PC-9 (cell line): ENCODE results near the gene ZNF654. TPM values are rescaled to one million over a fixed set of nuclear protein-coding genes. Genes with fewer than 3 reads are reported as not detected.

Experiments
- BruUV-seq: library from RNA; stranded (reverse); fragments of 400-500 nt; replicated peaks from 2 replicates; lab custom pipeline; 2021; lab: Mats Ljungman, UMichigan
- CTCF ChIA-PET: fragments of 300-600 bp; sonication (Branson Sonifier 250); formaldehyde crosslinking; loops from one replicate; lab custom pipeline; 2022; ENCODE audit warnings: antibody characterized with exemption; lab: Charles Lee
- POLR2A ChIA-PET: fragments of 300-600 bp; sonication (Branson Sonifier 250); formaldehyde crosslinking; loops from one replicate; lab custom pipeline; 2022; ENCODE audit warnings: antibody characterized with exemption; ENCODE audit not compliant: unreplicated experiment; lab: Charles Lee
- DNase-seq, 2 experiments: peaks; one replicate each; pipeline versions ENCODE4 v3.0.0 to v3.0.0-alpha.2; 2015 to 2022; ENCODE audit warnings: mixed read lengths in 1 of 2
- H2AFZ ChIP-seq: fragments of 200-600 bp; sonication (generic); 2 replicates; pipeline ENCODE4 v1.8.1; 2017; ENCODE audit warnings: antibody characterized with exemption
- H3F3A ChIP-seq: fragments of 200-600 bp; sonication (generic); 2 replicates; pipeline ENCODE4 v1.8.1; 2017; ENCODE audit warnings: antibody characterized with exemption, mild to moderate bottlenecking, low read depth; ENCODE audit not compliant: insufficient read depth
- H3K27ac ChIP-seq: fragments of 200-600 bp; sonication (generic); 2 replicates; pipeline ENCODE4 v1.6.1; 2016; ENCODE audit warnings: mixed run types
- H3K27me3 ChIP-seq: fragments of 200-600 bp; sonication (generic); 2 replicates; pipeline ENCODE4 v1.6.1; 2016; ENCODE audit warnings: low read depth, mixed run types; ENCODE audit not compliant: insufficient read depth
- H3K36me3 ChIP-seq: fragments of 200-600 bp; sonication (generic); 2 replicates; pipeline ENCODE4 v1.6.1; 2016; ENCODE audit warnings: low read depth, mixed run types
- H3K4me1 ChIP-seq: fragments of 200-600 bp; sonication (generic); replicated peaks from 2 replicates; pipeline ENCODE4 v1.6.1; 2016; ENCODE audit warnings: mixed run types; ENCODE audit not compliant: insufficient read depth
- H3K4me2 ChIP-seq: fragments of 200-600 bp; sonication (generic); 2 replicates; pipeline ENCODE4 v1.6.1; 2017; ENCODE audit warnings: mixed run types
- H3K4me3 ChIP-seq: fragments of 200-600 bp; sonication (generic); 2 replicates; pipeline ENCODE4 v1.6.1; 2016; ENCODE audit warnings: mixed run types
- H3K79me2 ChIP-seq: fragments of 200-600 bp; sonication (generic); 2 replicates; pipeline ENCODE4 v1.6.1; 2017; ENCODE audit warnings: low read depth, mixed run types
- H3K9me2 ChIP-seq: fragments of 200-600 bp; sonication (generic); 2 replicates; pipeline ENCODE4 v1.8.1; 2017; ENCODE audit warnings: mild to moderate bottlenecking; ENCODE audit not compliant: insufficient read depth
- H3K9me3 ChIP-seq: fragments of 200-600 bp; sonication (generic); 2 replicates; pipeline ENCODE4 v1.8.1; 2016; ENCODE audit warnings: low read depth; ENCODE audit not compliant: insufficient read depth
- H4K20me1 ChIP-seq: fragments of 200-600 bp; sonication (generic); 2 replicates; pipeline ENCODE4 v1.8.1; 2017; ENCODE audit not compliant: insufficient read depth
- CTCF ChIP-seq: fragments of 200-600 bp; sonication (generic); conservative IDR thresholded peaks from 2 replicates; pipeline ENCODE4 v1.6.1; 2017; ENCODE audit warnings: mixed run types, antibody characterized with exemption, mild to moderate bottlenecking, moderate library complexity
- EZH2 ChIP-seq: fragments of 200-600 bp; sonication (generic); IDR thresholded peaks from 2 replicates; pipeline ENCODE4 v1.8.0; 2017; ENCODE audit warnings: antibody characterized with exemption, low read depth
- intact Hi-C: fragments of 100-400 bp; cut with micrococcal nuclease; formaldehyde crosslinking; loops from one replicate; pipeline ENCODE4 v1.10.0; 2022; ENCODE audit not compliant: unreplicated experiment
- total RNA-seq: library from RNA; stranded (reverse); gene quantifications from 2 replicates; pipeline ENCODE4 v1.2.3, GENCODE V29; 2021

The ZNF654 gene
- total RNA-seq, 1 experiment from 2014 or later = 9.6 TPM

- no peaks in the 10 kb centered on the region for H3K79me2 ChIP-seq
- 0 out of 2 replicates have a peak, but pooled peaks cover 3% of the 10 kb centered on the region for H3K4me1 ChIP-seq
- no peak overlapping the region for H3K4me2 ChIP-seq
- H2AFZ ChIP-seq = no peak overlapping the region
- intact Hi-C loops = no loop called here
- H4K20me1 ChIP-seq = no peaks in the 10 kb centered on the region
- DNase-seq = no peak
- POLR2A ChIA-PET = interaction anchor here (0.7 kb wide), 1 partner anchor 944 kb away, joined by 7 read pairs; no protein-coding TSS in a partner anchor
- TF ChIP-seq EZH2 (no peak), CTCF (no peak)
- no peaks in the 10 kb centered on the region for H3K9me3 ChIP-seq
- no peak overlapping the region for H3K4me3 ChIP-seq
- no peak overlapping the region for H3K27ac ChIP-seq
- no TSS peak for BruUV-seq
- no peaks in the 10 kb centered on the region for H3K9me2 ChIP-seq
- H3K27me3 ChIP-seq = no peaks in the 10 kb centered on the region
- CTCF ChIA-PET = no interaction called here
- no peaks in the 10 kb centered on the region for H3F3A ChIP-seq
- no peaks in the 10 kb centered on the region for H3K36me3 ChIP-seq
These were observed 22.8 kb upstream of the ZNF654 start for GRCh38 chr3:88036221-88036620.

- no peak for DNase-seq
- Histone ChIP-seq H4K20me1 (no peaks in the 10 kb centered on the region), H3K9me3 (no peaks in the 10 kb centered on the region), H3K27ac (no peak overlapping the region), H3K4me3 (no peak overlapping the region), H3K27me3 (no peaks in the 10 kb centered on the region), H3K4me2 (no peak overlapping the region), H3F3A (no peaks in the 10 kb centered on the region), H3K36me3 (no peaks in the 10 kb centered on the region), H2AFZ (no peak overlapping the region), H3K9me2 (no peaks in the 10 kb centered on the region), H3K79me2 (no peaks in the 10 kb centered on the region), H3K4me1 (no peaks in the 10 kb centered on the region)
- ChIA-PET POLR2A (no interaction called here), CTCF (no interaction called here)
- BruUV-seq = no TSS peak
- no peak for TF ChIP-seq CTCF
- TF ChIP-seq EZH2 = no peak
- intact Hi-C loops = no loop called here
These were observed 20.5 kb upstream of the ZNF654 start for GRCh38 chr3:88038566-88038965.

- BruUV-seq = no TSS peak
- no peaks in the 10 kb centered on the region for H3K4me1 ChIP-seq
- no peaks in the 10 kb centered on the region for H3K9me2 ChIP-seq
- DNase-seq = no peak
- H4K20me1 ChIP-seq = no peaks in the 10 kb centered on the region
- H3K4me2 ChIP-seq = no peak overlapping the region
- H3K36me3 ChIP-seq = no peaks in the 10 kb centered on the region
- H3K27ac ChIP-seq = no peak overlapping the region
- H3K27me3 ChIP-seq = no peaks in the 10 kb centered on the region
- H2AFZ ChIP-seq = no peak overlapping the region
- no peaks in the 10 kb centered on the region for H3K79me2 ChIP-seq
- no peaks in the 10 kb centered on the region for H3F3A ChIP-seq
- intact Hi-C loops = no loop called here
- TF ChIP-seq EZH2 = no peak
- TF ChIP-seq CTCF = no peak
- no peak overlapping the region for H3K4me3 ChIP-seq
- no peaks in the 10 kb centered on the region for H3K9me3 ChIP-seq
- ChIA-PET POLR2A (no interaction called here), CTCF (no interaction called here)
These were observed 18.5 kb upstream of the ZNF654 start for GRCh38 chr3:88040529-88040928.
